AML-193 (cell line): ENCODE measurements around the gene RFC2.

Experiments
- DNase-seq, 2 experiments: peaks; one replicate each; lab custom pipeline; 2025; lab: John Stamatoyannopoulos, UW

The RFC2 gene

GRCh38 chr7:74254129-74254857 is at the start of gene RFC2:
TSS of gene RFC2 (minus strand) at chr7:74254399. CDS start at chr7:74254383, 16 bp downstream.
- peak; percentile 96 to 97 for DNase-seq

GRCh38 chr7:74302745-74303221 is 48.6 kb upstream of the RFC2 start:
- no peak for DNase-seq

- DNase-seq = no peak
These were observed 46.7 kb upstream of the RFC2 start for GRCh38 chr7:74300926-74301325.

GRCh38 chr7:74299401-74299800 is 45.2 kb upstream of the RFC2 start:
- DNase-seq = no peak

- no peak for DNase-seq
These were observed 43.5 kb upstream of the RFC2 start for GRCh38 chr7:74297516-74298233.

DNA sequence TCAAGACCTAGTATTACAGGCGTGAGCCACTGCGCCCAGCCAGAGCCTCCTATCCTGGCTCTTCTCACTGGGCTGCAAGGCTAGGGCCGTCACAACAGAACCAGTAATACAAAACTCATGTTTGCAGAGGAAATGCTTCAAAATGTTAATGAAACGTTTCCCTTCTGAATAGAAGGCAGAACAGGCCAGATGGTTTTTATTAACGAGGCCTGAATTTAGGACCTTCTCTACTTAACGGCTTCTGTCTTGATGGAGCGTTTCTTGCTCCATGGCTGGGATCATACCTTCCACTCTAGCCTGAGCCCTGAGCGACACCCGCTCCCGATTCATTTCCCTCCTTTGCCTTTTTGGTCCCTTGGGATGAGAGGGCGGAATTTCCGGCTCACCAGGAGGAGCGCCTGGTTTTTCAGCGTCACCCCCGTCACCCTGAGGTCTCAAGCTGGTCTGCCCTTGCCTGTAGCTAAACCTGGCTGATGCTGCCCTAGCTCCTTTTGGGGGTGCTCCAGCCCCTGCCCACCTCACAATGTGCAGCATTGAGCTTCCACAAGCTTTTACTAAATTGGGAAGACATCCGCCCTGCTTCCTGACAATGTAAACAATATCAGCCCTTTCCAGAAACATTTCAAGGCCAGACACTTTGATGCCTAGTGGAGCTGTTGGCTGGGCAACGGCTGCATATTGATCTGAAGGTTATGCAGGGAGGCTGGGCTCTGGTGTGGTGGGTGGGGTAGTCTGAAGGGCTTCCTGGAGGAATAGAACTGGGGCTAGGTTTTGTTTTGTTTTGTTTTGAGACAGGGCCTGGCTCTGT is 40.2 kb upstream of the RFC2 start:
- DNase-seq = no peak

GRCh38 chr7:74293577-74293908 is 39.3 kb upstream of the RFC2 start:
- DNase-seq = no peak

DNA sequence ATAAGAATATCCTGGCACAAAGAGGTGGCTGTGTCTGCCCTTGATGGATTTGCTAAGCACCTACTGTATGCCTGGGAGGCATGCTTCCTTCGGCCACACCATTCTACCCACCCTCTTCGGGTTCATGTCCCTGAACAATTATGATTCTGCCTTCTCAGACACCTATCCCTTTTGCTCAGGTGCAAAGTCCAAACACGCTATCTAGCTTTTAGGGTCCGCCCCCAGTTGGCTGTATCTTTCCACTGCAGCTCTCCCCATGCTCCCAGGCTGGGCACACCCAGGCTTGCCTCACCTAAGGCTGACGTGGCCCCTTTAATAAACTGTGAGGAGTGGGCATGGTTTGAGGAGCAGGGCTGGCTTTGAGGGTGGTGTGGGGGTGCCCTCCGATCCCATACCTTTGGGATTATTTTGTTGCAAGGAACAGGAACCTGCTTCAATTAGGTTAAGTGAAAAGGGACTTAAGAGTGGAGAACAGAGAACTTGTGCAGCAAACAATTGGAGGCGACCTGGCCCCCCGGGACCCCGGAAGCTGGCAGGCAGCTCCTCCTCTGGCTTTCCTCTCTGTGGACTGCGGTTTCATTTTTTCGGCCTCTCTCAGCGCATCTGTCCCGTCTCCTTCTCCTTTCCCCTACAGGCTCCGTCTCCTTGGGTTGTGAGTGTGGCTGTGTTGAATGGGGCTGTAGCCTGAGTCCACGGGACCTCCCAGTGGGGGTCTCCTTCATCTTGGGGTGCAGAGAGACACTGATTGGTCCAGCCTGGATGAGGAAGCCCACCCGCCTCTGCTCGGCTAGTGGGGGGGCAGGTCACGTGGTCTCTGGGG is 38.8 kb upstream of the RFC2 start:
- DNase-seq = no peak

- no peak for DNase-seq
These were observed 37.3 kb upstream of the RFC2 start for GRCh38 chr7:74291535-74291934.

GRCh38 chr7:74290981-74291441 is 36.8 kb upstream of the RFC2 start:
- peak in 1 of 2 experiments; percentile 10 for DNase-seq

- no peak for DNase-seq
These were observed 36.4 kb upstream of the RFC2 start for GRCh38 chr7:74290553-74290950.

GRCh38 chr7:74289659-74290552 is 35.7 kb upstream of the RFC2 start:
- no peak for DNase-seq

- peak; percentile 52 to 61 for DNase-seq
These were observed 34.9 kb upstream of the RFC2 start, which contains the start of gene CLIP2 for GRCh38 chr7:74289018-74289658. TSS of gene CLIP2 (plus strand) at chr7:74289407. CDS start at chr7:74317547, 28,140 bp downstream.

DNA sequence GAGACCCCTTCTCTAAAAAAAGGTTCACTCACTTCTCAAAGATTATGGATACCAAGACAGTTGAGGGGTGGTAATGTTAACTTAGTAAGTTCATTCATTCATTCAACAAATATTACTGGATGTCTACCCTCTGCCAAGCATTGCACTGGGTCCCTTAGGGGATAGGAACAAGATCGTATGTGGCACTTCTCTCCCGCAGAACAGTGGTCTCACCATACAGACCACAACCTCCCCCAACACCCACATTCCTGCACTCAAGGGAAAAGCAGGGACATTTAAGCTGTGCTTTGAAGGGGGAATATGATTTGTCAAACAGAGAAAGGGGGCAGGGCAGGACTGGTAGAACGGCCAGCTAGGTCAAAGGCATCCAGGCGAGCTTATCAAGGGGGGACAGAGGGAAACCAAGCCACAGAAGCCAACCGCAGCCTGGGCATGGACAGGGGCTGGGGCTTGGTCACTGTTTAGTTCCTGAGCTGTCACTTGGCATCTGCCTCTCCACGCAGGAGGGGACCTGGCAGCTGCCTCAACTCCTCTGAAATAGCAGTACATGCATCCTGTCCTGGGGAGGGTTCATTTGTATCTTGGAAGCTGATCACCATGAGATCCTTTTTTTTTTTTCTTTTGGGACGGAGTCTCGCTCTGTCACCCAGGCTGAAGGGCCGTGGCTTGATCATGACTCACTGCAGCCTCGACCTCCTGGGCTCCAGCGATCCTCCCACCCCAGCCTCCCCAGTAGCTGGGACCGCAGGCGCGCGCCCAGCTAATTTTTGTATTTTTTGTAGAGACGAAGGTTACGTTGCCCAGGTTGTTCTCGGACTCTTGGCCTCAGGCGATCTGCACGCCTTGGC is 34.1 kb upstream of the RFC2 start:
- no peak for DNase-seq

DNA sequence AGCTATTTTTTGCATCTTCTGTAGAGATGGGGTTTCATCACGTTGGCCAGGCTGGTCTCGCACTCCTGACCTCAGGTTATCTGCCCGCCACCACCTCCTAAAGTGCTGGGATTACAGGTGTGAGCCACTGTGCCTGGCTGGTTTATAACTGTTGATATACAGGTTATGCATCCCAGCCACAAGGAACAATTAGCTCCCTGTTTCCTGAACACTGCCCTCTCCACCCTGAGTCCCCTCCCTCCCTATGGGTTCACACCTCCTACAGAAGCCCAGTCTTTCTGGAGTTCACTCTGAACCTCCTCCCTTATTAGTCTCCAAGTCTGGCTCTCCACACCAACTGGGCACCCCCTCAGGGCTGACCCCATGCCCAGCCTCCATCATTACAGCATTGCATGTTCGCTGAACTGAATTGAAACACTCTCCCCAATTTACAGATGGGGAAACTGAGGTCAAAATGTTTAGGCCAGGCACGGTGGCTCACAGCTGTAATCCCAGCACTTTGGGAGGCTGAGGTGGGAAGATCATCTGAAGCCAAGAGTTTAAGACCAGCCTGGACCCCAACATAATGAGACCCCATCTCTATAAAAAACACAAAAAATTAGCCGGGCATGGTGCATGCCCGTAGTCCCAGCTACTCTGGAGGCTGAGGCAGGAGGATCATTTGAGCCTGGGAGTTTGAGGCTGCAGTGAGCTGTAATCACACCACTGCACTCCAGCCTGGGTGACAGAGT is 33.3 kb upstream of the RFC2 start:
- no peak for DNase-seq

DNA sequence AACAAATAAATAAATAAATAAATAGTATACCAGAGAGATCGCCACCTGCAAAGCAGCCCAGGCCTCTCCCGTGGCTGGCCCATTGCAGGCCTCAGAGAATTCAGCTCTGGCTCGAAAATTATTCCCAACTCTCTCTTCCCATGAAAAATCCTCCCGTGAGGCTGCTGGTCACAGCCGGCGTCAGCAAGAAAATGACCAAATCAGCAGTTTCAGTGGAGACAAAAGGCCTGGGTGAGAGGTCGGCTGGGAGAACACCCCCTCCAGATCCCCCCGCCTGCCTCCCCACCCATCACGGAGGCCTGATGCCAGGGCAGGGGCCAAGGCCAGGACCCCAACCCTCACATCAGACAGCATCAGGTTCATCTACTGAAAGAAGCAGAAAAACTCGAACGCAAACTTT is 31.9 kb upstream of the RFC2 start:
- DNase-seq = no peak

GRCh38 chr7:74284781-74285259 is 30.6 kb upstream of the RFC2 start:
- DNase-seq = no peak

DNA sequence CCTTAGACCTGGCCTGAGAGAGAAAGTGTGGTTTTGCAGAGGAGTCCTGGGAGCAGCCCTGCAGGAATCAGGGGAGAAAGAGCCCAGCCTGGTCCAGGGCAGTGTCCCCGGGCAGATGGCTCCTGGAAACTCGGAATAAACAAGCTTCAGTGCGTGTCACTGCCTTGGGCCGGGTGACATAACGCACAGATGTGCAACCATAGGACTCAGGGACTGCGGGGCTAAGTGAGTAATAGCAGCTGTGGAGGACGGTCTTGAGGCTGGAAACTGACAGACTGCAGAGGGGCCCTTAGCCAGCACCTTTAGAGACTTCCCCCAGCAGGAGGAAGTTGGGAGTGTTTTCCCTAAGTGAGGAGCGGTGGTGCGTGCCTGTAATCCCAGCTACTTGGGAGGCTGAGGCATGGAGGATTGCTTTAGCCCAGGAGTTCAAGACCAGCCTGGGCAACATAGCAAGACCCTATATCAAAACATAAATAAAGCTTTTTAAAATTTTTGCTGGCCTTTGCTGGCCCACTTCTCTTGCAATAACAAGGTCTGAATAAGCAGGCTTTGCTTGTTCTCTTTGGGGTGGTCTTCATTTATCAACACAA is 29.8 kb upstream of the RFC2 start:
- DNase-seq = no peak
